NCI-H526 (cell line): ENCODE measurements around the gene C16orf92.
"Not testable (repeated sequence)": the region's sequence is repeated elsewhere in the genome, so short reads cannot be mapped to it uniquely, and the experiment has no call there.

Experiments used
- DNase-seq, 2 experiments: peaks; one replicate each; lab custom pipeline; 2025; lab: John Stamatoyannopoulos, UW

The C16orf92 gene

DNA sequence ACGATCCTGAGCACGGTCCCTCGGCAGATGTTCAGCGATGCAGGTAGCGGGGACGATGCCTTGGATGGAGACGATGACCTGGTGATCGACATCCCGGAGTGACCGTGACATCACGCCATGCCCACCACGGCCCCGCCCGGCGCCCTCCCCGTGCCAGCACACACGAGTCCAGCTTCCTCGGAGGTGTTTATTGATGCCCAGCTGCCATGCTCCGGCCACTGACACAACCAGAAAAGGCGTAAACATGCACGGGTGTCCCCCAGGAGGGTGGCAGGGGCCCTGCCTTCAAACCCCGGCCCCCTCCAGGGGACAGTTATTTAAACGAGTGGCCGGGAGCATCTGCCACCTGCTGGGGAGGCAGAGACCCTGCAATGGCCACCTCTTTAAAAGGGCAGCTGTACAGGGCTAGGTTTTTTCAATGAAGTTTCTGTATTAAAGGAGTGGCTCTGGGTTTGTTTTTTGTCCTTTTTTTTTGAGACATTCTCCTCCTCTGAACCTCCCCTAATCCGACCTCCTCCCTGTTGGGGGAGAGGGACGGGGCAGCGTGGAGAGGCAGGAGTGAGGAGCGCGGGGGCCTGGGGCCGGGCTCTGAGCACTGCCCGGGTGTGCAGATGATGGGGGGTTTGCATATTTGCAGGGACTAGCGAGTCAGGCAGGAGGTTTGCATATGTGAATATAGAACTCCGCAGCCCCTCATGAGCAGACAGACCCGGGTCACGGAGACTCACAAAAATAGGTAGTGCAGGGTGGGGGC lies 17.5 kb upstream of the C16orf92 start:
- peak; percentile 28 to 82 for DNase-seq

DNA sequence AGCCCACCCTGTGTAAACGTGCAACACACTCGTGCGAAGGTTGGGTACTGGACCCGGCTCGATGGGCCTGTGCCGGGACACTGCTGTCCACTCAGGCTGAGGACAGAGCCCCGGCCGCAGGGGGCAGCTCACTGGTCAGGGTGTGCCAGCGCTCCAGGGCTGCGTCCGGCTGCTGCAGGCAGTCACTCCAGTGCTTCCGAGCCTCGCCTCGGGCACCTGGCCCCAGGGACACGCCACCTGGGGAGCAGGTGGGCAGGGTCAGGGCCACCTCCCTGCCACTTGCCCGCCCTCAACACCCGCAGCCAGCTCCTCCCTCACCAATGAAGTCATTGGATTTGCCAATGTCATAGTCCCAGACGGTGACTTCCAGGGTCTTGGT lies 16.9 kb upstream of the C16orf92 start:
- no peak for DNase-seq

DNA sequence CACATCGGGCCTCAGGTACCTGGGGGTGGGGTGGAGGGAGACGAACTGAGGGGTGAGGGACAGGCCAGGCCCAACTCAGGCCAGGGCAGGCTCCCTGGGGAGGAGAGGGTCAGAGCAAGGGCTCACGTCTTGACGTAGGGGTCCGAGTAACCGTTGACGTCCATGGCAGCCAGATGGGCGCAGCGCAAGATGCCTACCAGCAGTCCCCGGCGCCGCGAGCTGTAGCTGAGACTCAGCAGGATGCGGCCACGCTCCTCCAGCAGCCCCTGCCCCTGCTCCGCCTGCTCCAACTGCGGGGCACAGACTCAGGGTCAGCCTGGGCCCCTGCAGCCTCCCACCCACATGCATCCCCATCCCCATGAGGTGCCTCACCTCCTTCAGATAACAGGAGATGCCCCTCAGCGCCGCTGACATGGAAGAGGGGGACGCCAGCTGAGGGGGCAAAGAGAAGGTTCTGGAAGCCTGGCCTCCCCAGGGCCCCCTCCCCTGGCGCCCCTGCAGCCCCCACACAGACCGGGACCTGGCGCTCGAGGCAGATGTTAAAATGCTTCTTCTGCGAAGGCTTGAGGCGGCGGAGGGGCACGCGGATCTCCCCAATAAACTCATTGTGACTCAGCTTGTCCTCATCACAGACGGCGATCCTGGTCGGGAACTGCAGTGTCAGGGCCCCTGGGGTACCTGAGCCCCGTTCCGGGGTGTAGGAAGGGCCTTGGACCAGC lies 16.2 kb upstream of the C16orf92 start:
- DNase-seq: no peak

- no peak for DNase-seq
These were observed 15.6 kb upstream of the C16orf92 start for GRCh38 chr16:30007378-30007895.

- no peak for DNase-seq
These were observed 13.7 kb upstream of the C16orf92 start for GRCh38 chr16:30009085-30009862.

- DNase-seq: peak in 1 of 2 experiments; percentile 41
These were observed 12.8 kb upstream of the C16orf92 start for GRCh38 chr16:30009990-30010843.

DNA sequence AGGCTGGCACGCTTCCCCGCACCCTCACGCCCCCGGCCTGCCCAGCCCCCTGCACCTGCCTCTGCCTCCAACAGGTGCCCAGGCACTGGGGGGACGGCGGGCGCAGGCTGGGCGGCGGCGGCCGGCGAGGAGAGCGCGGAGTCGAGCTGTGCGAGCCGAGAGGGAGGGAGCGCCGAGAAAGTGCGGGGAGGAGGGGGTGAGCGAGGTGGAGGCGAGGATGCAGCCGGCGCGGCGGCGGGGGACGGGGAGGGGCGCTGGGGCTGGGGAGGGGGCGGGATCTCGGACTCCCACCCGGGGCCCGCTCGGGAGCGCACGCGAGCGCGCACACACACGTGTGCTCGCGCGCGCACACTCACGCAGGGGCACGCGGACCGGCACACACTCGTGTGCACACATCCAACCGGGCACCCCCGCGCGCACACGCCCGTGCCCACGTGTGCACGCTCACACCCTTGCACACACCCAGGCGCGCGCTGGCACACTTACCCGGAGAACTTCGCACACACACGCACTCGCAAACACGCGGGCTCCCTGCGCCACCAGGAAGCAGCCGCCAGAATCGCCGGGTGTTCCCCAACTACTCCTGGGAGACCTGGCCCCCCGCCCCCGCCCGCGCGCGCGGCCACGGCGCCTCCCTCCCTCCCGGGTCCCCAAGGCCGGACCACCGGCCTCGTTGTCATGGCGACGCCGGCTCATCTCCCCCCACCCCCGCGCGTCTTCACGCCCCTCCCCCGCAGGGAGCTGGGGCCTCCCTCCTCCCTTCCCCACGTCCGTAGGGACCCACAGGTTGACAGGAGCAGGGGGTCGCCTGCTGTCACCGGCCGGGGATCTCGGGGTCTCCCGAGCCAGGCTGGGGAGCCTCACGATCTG lies 11.9 kb upstream of the C16orf92 start, which contains the start of gene DOC2A:
DOC2A (minus strand) TSS at position 184 of the 870 bp plus-strand sequence. CDS start 805 bp downstream, outside the sequence.
- DNase-seq: peak; percentile 19 to 81

DNA sequence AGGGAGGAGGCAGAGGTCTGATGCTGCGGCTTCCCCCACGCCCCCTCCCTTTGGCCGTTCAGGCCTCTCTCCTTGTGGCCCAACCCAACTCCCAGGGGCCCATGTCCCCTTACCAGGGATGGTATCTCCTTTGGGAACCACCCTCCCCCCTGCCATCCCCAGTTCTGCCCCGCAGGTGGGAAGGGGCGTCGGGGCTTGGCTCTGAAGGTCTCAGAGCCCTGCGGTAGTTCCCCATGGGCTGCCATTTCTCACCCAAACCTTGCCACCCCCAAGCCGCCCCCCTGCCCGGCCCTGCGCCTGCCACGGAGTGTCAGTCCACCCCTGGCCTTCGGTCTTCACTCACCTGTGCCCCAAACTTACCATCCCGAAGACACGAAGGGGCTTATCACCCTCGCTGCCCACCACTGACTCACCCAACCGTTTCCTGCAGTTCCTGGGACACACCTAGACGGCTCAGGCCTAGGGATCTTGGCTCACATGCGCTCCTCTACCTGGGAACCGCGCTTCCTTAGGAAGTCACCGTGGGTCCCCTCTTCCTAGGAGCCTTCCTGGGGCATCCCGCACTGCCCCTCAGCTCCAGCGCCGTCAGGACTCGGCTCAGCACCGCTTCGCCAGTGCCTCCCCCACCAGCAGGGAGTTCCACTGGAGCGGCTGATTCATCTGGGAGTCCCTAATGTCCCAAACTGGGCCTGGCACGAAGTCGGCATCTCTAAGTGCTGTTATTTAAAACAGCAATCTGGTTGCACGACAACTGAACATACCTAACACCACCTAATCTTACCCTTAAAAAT lies 11.1 kb upstream of the C16orf92 start:
- DNase-seq: peak in 1 of 2 experiments; percentile 43

DNA sequence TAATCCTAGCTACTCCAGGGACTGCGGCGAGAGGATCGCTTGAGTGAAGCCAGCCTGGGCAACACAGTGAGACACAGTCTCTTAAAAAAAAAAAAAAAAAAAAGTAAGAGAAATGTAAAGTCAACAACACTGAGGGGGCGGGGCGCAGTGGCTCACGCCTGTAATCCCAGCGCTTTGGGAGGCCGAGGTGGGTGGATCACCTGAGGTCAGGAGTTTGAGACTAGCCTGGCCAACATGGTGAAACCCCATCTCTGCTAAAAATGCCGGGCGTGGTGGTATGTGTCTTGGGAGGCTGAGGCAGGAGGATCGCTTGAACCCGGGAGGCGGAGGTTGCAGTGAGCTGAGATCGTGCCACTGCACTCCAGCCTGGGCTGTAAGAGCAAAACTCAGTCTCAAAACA lies 10.4 kb upstream of the C16orf92 start:
- not testable (repeated sequence) for DNase-seq

DNA sequence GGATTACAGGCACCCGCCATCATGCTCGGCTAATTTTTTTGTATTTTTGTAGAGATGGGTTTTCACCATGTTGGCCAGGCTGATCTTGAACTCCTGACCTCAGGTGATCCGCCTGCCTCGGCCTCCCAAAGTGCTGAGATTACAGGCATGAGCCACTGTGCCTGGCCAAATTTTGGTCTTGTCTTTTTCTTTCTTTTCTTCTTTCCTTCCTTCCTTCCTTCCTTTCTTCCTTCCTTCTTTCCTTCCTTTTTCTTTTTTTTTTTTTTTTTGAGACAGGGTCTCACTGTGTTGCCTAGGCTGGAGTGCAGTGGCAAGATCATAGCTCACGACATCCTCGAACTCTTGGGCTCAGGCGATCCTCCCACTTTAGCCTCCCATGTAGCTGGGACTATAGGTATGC lies 7.5 kb upstream of the C16orf92 start:
- DNase-seq: not testable (repeated sequence)

GRCh38 chr16:30016555-30017276 lies 6.3 kb upstream of the C16orf92 start:
- no peak for DNase-seq

DNA sequence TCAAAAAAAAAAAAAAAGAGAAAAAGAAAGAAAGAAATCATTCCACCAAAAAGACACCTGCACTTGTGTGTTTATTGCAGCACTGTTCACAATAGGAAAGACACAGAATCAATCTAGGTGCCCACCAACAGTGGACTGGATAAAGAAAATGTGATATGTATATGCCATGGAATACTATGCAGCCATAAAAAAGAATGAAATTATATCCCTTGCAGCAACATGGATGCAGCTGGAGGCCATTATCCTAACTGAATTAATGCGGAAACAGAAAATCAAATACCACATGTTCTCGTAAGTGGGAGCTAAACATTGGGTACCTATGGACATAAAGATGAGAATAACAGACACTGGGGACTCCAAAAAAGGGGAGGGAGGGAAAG lies 5.7 kb upstream of the C16orf92 start:
- DNase-seq: no peak

DNA sequence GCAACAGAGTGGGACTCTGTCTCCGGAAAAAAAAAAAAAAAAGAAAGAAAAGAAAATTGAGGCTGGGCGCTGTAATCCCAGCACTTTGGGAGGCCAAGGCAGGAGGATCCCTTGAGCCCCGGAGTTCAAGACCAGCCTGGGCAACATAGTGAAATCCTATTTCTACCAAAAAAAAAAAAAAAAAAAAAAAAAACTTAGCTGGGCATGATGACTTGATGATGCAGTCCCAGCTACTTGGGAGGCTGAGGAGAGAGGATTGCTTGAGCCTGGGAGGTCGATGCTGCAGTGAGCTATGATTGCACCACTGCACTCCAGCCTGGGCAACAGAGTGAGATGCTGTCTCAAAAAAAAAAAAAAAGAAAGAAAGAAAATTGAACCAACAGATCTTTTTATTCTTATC lies 5.1 kb upstream of the C16orf92 start:
- not testable (repeated sequence) for DNase-seq

GRCh38 chr16:30018731-30019158 lies 4.3 kb upstream of the C16orf92 start:
- DNase-seq: no peak

GRCh38 chr16:30023586-30023985 lies 588 bp downstream of the C16orf92 start:
- DNase-seq: no peak

GRCh38 chr16:30024451-30024850 lies 1.5 kb downstream of the C16orf92 start:
- DNase-seq: no peak

DNA sequence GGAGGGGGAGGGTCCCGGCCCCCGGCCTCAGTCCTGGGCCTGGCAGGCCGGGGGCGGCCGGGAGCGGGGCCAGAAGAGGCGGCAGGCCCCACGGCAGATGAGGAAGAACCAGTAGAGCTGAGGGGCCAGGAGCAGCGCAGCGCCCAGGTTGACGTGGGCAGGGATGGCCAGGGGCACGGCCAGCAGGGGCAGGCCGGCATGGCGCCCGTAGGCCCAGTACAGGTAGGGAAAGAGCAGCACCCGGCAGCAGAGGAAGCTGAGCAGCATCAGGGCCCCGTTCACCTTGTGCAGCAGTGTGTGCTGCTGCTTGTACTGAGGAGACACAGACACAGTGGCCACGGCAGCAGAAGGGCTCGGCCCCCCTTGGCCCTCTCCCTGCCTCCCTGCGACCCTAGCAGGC lies 2.2 kb downstream of the C16orf92 start:
- DNase-seq: no peak

DNA sequence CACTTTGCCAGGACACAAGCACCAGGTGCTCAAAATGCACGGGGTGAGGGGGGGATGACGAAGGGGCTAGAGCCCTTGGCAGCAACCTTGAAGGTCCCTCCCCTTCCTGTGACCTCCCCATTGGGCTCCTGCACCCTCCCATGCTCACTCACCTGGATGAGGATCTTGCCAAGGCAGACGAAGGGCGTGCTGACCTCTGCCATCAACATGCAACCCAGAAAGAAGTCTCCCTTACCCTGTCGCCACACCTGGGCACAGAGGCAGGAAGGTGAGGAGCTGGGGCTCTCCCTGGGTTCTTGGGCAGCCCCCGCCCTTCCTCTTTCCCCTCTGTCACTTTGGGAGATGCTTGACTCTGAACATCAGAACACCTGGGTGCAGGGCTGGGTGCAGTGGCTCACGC lies 2.6 kb downstream of the C16orf92 start:
- DNase-seq: no peak

GRCh38 chr16:30026449-30026848 lies 3.5 kb downstream of the C16orf92 start:
- no peak for DNase-seq
